ENCODE data around the gene SULT1A1.

Gene SULT1A1

GRCh38 chr16:28556914-28557320 lies 52.9 kb downstream of the SULT1A1 start:
- DNase-seq, result peak; percentile 56

- peak; percentile 73 for DNase-seq
Measured at GRCh38 chr16:28555561-28555960, 54.3 kb downstream of the SULT1A1 start.
